Esophagus muscularis mucosa (tissue), 4 donors: ENCODE results near the gene KPTN. TPM values are rescaled to one million over a fixed set of nuclear protein-coding genes. Genes with fewer than 3 reads are reported as not detected.

Source experiments
- DNase-seq: peaks from one replicate; pipeline ENCODE4 v3.0.0-alpha.2; 2017; ENCODE audit errors: extremely low spot score
- H3K27ac ChIP-seq, 4 donors: fragments of 200-600 bp; sonication (generic); replicated peaks in 1 of 4; 1 replicate in 3 of 4; 2 replicates in 1 of 4; pipeline ENCODE4 v1.5.1; 2016 to 2019; ENCODE audit warnings: mild to moderate bottlenecking in 1 of 4
- H3K27me3 ChIP-seq, 4 donors: fragments of 200-600 bp; sonication (generic); one replicate each; pipeline versions ENCODE4 v1.5.1 to v1.6.0; 2016 to 2019
- H3K36me3 ChIP-seq, 4 donors: fragments of 200-600 bp; sonication (generic); one replicate each; pipeline ENCODE4 v1.5.1; 2016 to 2019
- H3K4me1 ChIP-seq, 4 donors: fragments of 200-600 bp; sonication (generic); one replicate each; pipeline ENCODE4 v1.5.1; 2016 to 2019
- H3K4me3 ChIP-seq, 4 donors: fragments of 200-600 bp; sonication (generic); 1 replicate in 2 of 4; 2 replicates in 2 of 4; pipeline ENCODE4 v1.5.1; 2016 to 2019; ENCODE audit warnings: mild to moderate bottlenecking in 4 of 4, moderate library complexity in 1 of 4
- H3K9me3 ChIP-seq, 4 donors: fragments of 200-600 bp; sonication (generic); 1 replicate in 3 of 4; 2 replicates in 1 of 4; pipeline ENCODE4 v1.5.1; 2016 to 2019
- EP300 ChIP-seq: sonication (generic); formaldehyde crosslinking; IDR thresholded peaks from one replicate; pipeline ENCODE4 v1.6.1; 2017; ENCODE audit warnings: antibody characterized with exemption
- POLR2A ChIP-seq: fragments of 450-650 bp; IDR thresholded peaks from one replicate; pipeline ENCODE4 v1.6.1; 2017; ENCODE audit warnings: antibody characterized with exemption, moderate library complexity, mild to moderate bottlenecking, low read depth
- POLR2AphosphoS5 ChIP-seq, 2 donors: sonication (generic); formaldehyde crosslinking; IDR thresholded peaks; one replicate each; pipeline ENCODE4 v1.6.1; 2017; ENCODE audit warnings: antibody characterized with exemption in 2 of 2
- WGBS: methylation state at CpG from one replicate; pipeline ENCODE4 v1.1.5; 2018; 5-methylcytosine and 5-hydroxymethylcytosine counted together
- intact Hi-C: fragments of 100-400 bp; cut with DNase I; formaldehyde crosslinking; loops from one replicate; pipeline ENCODE4 v1.15.1; 2023
- total RNA-seq, 4 donors: library from RNA; depleted of rRNA; stranded (reverse); fragments of >200 nt; gene quantifications; one replicate each; pipeline versions ENCODE4 v1.1.0 to v1.2.1, GENCODE V29; 2016
- TF ChIP-seq, protein P1 (sequence below), 3 experiments: fragments of 200-600 bp in 2 of 3; fragments of 450-650 bp in 1 of 3; sonication (generic) in 2 of 3; IDR thresholded peaks; one replicate each; pipeline ENCODE4 v1.5.1; 2017 to 2019; ENCODE audit warnings: antibody characterized with exemption in 3 of 3, mild to moderate bottlenecking in 2 of 3, moderate library complexity in 1 of 3

The KPTN gene
- 1 to 10 TPM; 2.3 to 9.4 (median 5.2) TPM for total RNA-seq

- TF ChIP-seq EP300, result no peak
- TF ChIP-seq, protein P1, sequence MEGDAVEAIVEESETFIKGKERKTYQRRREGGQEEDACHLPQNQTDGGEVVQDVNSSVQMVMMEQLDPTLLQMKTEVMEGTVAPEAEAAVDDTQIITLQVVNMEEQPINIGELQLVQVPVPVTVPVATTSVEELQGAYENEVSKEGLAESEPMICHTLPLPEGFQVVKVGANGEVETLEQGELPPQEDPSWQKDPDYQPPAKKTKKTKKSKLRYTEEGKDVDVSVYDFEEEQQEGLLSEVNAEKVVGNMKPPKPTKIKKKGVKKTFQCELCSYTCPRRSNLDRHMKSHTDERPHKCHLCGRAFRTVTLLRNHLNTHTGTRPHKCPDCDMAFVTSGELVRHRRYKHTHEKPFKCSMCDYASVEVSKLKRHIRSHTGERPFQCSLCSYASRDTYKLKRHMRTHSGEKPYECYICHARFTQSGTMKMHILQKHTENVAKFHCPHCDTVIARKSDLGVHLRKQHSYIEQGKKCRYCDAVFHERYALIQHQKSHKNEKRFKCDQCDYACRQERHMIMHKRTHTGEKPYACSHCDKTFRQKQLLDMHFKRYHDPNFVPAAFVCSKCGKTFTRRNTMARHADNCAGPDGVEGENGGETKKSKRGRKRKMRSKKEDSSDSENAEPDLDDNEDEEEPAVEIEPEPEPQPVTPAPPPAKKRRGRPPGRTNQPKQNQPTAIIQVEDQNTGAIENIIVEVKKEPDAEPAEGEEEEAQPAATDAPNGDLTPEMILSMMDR (IDR thresholded peaks at IDR 0.05), result peak; percentile 77 to 97 (median 93)
- TF ChIP-seq POLR2A, result no peak
- peak; percentile 67 to 71 for TF ChIP-seq POLR2AphosphoS5 (IDR thresholded peaks at IDR 0.05)
- intact Hi-C loops, result loop anchor here (5.0 kb wide), 1 partner anchor 47 kb away; no protein-coding TSS in a partner anchor
- Histone ChIP-seq H3K9me3 (no peaks in the 10 kb centered on the region), H3K27ac (peak within 1 kb of the TSS; percentile 85 to 90 (median 89)), H3K4me1 (peaks cover 12 to 29% (median 25%) of the 10 kb centered on the region in 4 donors), H3K27me3 (peaks cover 0 to 11% (median 0%) of the 10 kb centered on the region in 4 donors), H3K4me3 (peak within 1 kb of the TSS; percentile 62 to 88 (median 66)), H3K36me3 (peaks cover 10 to 39% (median 27%) of the 10 kb centered on the region in 4 donors)
- peak; percentile 95 for DNase-seq
- WGBS, result 3% methylated on average over 15 of the region's 57 CpGs
These were observed at the start of gene KPTN for GRCh38 chr19:47483800-47484690. KPTN (minus strand) TSS chr19:47484219; CDS start chr19:47484160, 59 bp downstream.

DNA sequence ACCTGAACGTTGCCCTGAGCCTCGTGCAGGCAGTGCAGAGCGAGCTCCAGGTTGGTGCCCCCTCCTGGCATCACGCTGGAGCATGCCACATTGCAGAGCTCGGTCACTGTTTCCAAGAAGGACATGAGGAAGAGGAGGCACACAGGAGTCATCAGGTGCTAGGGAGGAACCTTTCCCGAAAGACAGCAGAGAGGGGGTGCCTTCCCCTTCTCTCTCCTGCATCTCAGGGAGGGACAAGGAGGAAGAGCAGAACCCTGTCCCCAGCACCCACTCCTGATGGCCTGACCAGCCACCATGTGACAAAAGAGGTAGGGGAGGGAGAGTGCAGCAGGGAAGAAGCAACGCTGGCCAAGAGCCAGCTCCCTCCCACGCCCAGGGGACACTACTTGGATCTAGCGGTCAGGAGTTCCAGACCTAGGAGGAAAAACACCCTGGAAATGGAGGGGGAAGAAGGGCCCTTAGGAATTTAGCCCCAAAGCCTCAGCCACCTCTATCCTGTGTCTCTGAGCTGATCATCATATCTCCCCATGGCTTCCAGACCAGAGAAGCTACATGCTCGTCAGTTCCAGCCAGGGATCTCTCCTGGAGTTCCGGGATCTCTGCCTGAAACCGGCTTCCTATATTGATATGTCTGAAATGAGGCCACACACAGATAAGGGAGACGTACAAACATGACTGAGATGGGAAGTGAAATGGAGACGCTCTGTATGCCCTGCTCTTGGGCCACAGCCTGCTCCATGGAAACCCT, 47.8 kb upstream of the KPTN start:
- 55% methylated on average over 10 of the region's 14 CpGs for WGBS
- intact Hi-C loops, result no loop called here
- TF ChIP-seq EP300 (no peak), POLR2A (no peak), POLR2AphosphoS5 (IDR thresholded peaks at IDR 0.05) (no peak)
- TF ChIP-seq, protein P1 (IDR thresholded peaks at IDR 0.05), result no peak
- Histone ChIP-seq H3K27me3 (no peaks in the 10 kb centered on the region), H3K36me3 (no peaks in the 10 kb centered on the region), H3K4me3 (no peak overlapping the region), H3K9me3 (no peaks in the 10 kb centered on the region), H3K4me1 (no peaks in the 10 kb centered on the region), H3K27ac (no peak overlapping the region)
- no peak for DNase-seq

- no peak overlapping the region for H3K27ac ChIP-seq
- H3K27me3 ChIP-seq, result no peaks in the 10 kb centered on the region
- DNase-seq, result no peak
- no peaks in the 10 kb centered on the region for H3K4me1 ChIP-seq
- no peaks in the 10 kb centered on the region for H3K36me3 ChIP-seq
- intact Hi-C loops, result no loop called here
- TF ChIP-seq EP300 (no peak), POLR2A (no peak), POLR2AphosphoS5 (IDR thresholded peaks at IDR 0.05) (no peak)
- TF ChIP-seq, protein P1 (IDR thresholded peaks at IDR 0.05), result no peak
- WGBS, result 85% methylated on average over 16 of the region's 16 CpGs
- H3K9me3 ChIP-seq, result no peaks in the 10 kb centered on the region
- H3K4me3 ChIP-seq, result no peak overlapping the region
These were observed 45.2 kb upstream of the KPTN start for GRCh38 chr19:47529018-47529742.

DNA sequence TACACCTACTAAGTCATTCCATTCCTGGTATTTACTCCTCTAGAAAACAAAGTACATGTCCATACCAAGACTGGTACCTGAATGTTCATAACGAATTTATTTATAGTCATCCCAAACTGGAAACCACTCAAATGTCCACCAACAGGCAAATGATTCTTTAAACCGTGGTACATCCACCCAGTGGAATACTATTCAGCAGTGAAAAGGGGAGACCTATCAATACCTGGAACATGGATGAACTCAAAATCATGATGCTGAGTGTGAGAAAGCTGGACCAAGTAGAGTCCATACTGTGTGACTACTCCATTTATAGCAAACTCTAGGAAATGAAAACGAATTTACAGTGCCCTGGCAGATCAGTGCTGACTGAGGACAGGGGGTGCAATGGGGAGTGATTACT, 42.8 kb upstream of the KPTN start:
- intact Hi-C loops, result no loop called here
- Histone ChIP-seq H3K27ac (no peak overlapping the region), H3K9me3 (no peaks in the 10 kb centered on the region), H3K36me3 (no peaks in the 10 kb centered on the region), H3K4me1 (peaks cover 7 to 22% (median 14%) of the 10 kb centered on the region in 4 donors), H3K4me3 (no peak overlapping the region), H3K27me3 (peaks cover 0 to 5% (median 0%) of the 10 kb centered on the region in 4 donors)
- 83% methylated on average over 3 of the region's 3 CpGs for whole genome bisulfite sequencing
- TF ChIP-seq, protein P1 (IDR thresholded peaks at IDR 0.05), result no peak
- TF ChIP-seq POLR2A (no peak), POLR2AphosphoS5 (IDR thresholded peaks at IDR 0.05) (no peak), EP300 (no peak)
- no peak for DNase-seq
